ENCODE measurements around the gene SNAP47.

Gene SNAP47

GRCh38 chr1:227795732-227796131, 60.5 kb downstream of the SNAP47 start:
- TF ChIP-seq CTCF (IDR thresholded peaks at IDR 0.05; ENCODE audit: control insufficient read depth, insufficient read depth, low read depth, low read length, missing control alignments): no peak
- DNase-seq (ENCODE audit: low read depth): no peak

GRCh38 chr1:227796359-227796915, 61.2 kb downstream of the SNAP47 start:
- DNase-seq (ENCODE audit: low read depth): no peak
- H3K4me3 ChIP-seq (ENCODE audit: control insufficient read depth, low read depth, low read length): no peak overlapping the region
- no peak for TF ChIP-seq CTCF (IDR thresholded peaks at IDR 0.05; ENCODE audit: control insufficient read depth, insufficient read depth, low read depth, low read length, missing control alignments)

More at GRCh38 chr1:227795732-227796131, 60.5 kb downstream of the SNAP47 start:
- H3K4me3 ChIP-seq (ENCODE audit: control insufficient read depth, low read depth, low read length): no peak overlapping the region

- no peak for DNase-seq (ENCODE audit: low read depth)
- TF ChIP-seq CTCF (IDR thresholded peaks at IDR 0.05; ENCODE audit: control insufficient read depth, insufficient read depth, low read depth, low read length, missing control alignments): no peak
- no peak overlapping the region for H3K4me3 ChIP-seq (ENCODE audit: control insufficient read depth, low read depth, low read length)
These were observed 61.9 kb downstream of the SNAP47 start for GRCh38 chr1:227797144-227797543.

GRCh38 chr1:227797625-227798024, 62.4 kb downstream of the SNAP47 start:
- no peak for TF ChIP-seq CTCF (IDR thresholded peaks at IDR 0.05; ENCODE audit: control insufficient read depth, insufficient read depth, low read depth, low read length, missing control alignments)
- no peak for DNase-seq (ENCODE audit: low read depth)
- H3K4me3 ChIP-seq (ENCODE audit: control insufficient read depth, low read depth, low read length): no peak overlapping the region

GRCh38 chr1:227798078-227798802, 63.0 kb downstream of the SNAP47 start:
- TF ChIP-seq CTCF (IDR thresholded peaks at IDR 0.05; ENCODE audit: control insufficient read depth, insufficient read depth, low read depth, low read length, missing control alignments): no peak
- no peak overlapping the region for H3K4me3 ChIP-seq (ENCODE audit: control insufficient read depth, low read depth, low read length)
- DNase-seq (ENCODE audit: low read depth): no peak

- TF ChIP-seq CTCF (IDR thresholded peaks at IDR 0.05; ENCODE audit: control insufficient read depth, insufficient read depth, low read depth, low read length, missing control alignments): no peak
- H3K4me3 ChIP-seq (ENCODE audit: control insufficient read depth, low read depth, low read length): no peak overlapping the region
- no peak for DNase-seq (ENCODE audit: low read depth)
These were observed 64.5 kb downstream of the SNAP47 start for GRCh38 chr1:227799756-227800155.

Data from AG09309 (cell line).